CD4-positive, alpha-beta T cell treated with Interleukin-2 at 100 ng/mL for 4 hours (primary cell): ENCODE results near the gene GRM8.

Experiments used
- DNase-seq: peaks from one replicate; pipeline ENCODE4 v3.0.0-alpha.2; 2020; ENCODE audit warnings: low spot score

Gene GRM8

DNA sequence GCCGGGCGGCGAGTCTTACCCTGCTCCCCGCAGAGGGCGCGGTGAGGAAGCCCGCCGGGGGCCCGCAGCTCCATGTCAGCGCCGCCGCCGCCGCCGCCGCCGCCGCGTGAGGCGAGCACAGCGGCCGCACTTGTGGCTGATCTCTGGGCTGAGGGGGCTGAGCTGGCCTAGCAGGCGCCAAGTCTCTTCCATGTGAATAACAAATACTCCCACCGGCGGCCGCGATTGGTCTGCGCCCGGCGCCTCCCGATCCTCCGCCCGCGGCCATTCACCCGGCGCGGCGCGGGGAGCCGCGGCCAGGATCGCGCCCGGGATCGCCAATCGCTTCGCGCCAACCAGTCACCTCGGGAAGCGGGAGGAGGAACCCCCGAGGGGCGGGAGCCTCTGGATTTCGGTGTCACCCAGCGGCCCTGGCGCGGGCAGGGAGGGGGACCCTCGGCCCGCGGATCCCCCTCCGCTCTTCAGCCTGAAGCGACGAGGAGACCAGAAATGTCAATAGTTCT is at the start of gene GRM8:
TSS of gene GRM8 (minus strand) at position 164 of the 503 bp plus-strand sequence.
- no peak for DNase-seq

DNA sequence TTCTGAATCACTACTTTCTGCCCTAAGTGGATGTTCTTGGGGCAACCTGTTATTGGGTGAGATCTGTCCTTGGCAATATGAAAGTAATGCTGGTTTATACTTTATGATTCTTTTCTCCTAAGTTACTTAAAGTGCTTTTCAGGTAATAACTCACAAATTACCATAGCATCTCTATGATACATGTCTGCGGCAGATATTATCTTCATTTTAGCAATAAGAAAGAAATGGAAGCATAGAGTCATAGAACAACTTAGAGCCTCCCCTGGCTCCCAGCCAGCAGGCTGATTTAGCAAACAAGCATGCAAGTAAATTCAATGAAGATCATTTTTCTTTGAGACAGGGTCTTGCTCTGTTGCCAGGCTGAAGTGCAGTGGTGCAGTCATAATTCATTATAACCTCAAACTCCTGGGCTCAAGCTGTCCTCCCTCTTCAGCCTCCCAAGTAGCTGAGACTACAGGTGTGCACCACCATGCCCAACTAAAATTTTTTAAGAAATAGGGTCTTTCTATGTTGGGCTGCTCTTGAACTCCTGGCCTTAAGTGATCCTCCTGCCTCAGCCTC is 38.1 kb upstream of the GRM8 start:
- DNase-seq: no peak

DNA sequence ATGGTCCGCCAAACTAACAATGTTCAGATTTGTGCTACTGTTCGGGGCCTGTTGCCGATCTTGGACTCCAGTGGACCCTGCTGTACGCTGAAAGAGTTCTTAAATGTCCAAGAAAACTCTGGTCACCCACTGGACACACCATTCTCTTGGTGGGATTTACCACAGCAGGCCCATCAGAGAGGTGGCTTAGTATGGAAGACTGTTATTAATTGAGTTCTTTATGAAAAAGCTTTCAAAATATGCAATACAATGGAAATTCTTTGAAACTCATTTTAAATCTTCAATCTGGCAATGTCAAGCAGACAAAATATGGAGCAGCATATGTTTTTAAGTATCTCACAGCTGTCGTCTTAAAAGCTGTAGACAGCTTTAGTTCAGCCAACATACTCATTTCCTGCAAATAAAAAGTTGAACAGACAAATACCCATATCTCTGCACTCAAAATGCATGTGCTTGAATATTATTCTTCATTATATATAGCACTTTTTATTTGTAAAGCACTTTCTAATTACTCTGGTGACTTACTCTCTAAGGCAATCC is 37.4 kb upstream of the GRM8 start:
- DNase-seq: no peak

DNA sequence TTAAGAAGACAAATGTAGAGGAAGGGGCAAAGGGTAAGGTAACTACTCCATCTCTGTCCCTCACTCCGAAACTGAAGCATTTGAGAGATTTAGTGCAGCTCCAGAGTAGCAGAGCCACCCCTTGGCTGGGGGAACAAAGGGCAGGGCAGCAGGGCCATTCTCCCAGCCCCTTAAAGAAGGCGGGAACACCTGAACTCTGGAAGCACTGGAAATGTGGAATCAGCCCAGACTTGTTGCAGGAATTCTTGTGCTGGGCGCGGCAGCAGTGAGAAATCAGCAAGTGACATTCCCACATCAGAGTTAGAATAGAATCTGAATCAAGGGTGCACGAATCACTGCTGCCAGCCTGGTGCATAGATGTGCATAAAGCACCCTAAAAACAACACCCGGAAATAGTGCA is 34.4 kb upstream of the GRM8 start:
- DNase-seq: no peak

DNA sequence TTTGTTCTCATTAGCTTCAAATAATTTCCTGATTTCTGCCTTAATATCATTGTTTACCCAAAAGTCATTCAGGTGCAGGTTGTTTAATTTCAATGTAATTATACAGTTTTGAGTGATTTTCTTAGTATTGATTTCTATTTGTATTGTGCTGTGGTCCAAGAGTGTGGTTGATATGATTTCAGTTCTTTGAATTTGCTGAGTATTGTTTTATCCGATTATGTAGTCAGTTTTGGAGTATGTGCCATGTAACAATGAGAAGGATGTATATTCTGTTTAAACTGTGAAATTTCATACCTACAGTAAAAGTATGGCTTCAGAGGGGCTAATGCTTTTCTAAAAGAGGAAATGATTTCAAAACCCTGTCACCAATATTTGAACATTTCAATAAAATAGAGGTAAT is 17.4 kb upstream of the GRM8 start:
- DNase-seq: no peak

DNA sequence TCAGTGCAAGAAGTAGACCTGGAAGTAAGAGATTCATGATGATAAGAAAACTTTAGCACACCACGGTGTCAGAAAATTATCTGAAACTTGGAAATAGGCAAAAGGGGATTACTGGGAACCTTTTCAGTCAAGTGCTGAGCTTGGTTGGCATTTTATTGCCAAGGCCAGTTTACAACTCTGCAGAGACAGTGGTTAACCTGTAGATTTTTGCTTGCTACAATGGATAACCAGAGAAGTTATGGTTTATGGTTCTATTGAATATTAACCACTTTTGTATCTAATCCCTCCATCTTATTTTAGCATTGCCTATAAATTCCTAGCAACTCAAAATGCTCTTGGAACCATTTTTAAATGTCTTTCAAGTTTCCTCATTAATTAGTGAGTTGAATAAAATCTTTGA is 13.3 kb upstream of the GRM8 start:
- no peak for DNase-seq

DNA sequence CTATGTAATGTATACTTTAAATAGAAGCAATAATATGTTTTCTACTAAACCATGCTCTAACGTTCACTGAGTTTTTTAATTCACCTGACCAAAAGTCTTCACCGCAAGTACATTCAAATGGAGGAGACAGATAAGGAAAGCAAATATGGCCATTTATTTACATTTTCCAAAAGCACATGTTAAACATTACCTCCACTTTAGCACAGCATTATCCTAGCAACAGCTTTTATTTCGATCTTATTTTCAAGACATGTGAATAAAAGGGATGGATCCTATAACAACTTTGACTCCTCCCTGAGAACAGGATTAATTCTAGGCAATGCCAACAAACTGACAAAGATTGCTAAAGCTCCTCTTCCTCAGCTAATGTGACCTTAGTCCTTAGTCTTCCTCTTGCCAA is 11.5 kb upstream of the GRM8 start:
- no peak for DNase-seq

DNA sequence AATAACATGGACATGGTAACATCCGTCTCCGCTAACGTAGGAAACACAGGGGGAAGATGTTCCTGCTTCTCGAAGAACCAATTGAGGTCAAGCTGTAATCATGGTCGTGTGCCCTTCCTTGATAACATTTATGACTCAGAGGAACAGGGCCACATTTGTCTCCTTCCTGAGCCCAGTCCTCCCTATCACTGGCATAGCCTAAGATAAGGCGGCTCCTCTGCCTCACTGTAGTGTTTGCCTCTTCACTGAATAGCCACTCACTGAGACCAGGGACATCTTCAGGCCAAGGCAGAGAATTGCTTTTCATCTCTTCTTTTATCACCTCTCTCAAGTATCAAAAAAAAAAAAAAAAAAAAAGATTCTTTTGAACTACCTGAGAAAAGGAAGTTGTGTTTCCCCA is 5.4 kb upstream of the GRM8 start:
- no peak for DNase-seq

DNA sequence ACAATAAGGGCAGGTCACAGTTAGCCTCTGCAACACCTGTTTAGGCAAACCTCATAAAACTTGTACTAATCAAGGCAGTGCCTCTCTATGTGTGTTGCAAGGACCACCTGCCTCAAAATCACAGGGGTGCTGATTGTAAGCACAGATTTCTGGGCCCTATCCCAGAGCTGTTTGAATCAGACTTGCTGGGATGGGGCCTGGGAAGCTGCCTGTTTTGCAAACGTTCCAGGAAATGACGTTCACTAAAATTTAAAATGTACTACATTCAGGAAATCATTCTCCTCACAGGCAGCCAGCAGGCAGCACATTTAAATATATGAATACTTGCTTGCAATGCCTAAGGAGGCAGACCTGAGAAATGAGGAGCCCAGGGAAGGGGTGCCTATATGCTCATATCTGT is 4.3 kb upstream of the GRM8 start:
- no peak for DNase-seq

DNA sequence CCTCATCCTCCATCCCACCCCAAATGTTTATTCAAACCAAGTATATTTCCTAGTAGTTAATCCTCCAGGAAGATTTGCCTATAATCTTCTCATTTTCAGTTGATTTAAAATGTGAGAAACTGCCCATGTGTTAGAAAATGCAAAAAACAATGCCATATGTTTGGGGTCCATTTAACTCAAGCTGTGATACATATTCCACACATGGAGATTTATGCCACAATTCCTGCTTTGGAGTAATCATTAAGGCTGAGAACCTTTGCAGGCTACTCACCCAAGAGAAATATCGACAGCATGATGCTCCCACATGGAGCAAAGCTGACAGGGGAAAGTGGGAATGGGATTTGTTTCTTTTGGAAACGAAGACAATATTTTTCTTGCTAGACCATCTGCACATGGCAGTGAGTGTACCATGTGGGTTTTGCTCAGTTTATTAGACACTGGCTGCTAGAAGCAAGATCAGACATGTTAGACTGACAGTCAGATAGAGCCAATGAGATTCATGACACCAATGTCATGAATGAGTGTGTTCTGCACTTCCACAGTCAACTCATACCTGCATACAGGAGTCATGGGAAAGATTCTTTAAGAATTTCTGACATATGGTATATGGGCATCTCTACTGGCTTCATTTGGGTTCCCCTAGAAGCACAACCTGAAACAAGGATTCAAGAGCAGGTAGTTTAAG is 3.4 kb upstream of the GRM8 start:
- DNase-seq: no peak

DNA sequence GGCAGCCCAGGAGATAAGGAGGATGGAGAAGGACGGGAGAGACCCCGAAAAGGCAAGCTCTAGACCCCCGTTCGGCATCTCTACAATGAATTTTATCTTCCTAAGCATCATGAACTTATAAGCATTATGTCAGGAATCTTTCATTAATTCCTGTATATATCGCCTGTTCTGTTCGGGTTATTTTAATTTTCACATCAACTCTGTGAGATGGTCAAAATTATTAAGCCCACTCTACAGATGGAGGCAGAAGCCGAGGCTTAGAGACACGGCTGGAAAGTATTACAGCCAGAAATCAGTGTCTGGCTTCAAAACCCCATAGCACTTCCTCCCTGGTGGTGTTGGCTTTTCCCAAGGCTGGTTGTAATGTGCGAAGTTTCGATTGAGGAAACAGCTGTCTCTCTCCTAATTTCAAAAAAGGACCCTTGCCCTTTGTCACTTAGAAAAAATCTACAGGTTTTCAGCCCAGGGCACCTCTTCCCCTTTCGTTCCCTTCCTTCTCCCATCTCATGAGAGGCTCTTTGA is 1.5 kb upstream of the GRM8 start:
- no peak for DNase-seq

DNA sequence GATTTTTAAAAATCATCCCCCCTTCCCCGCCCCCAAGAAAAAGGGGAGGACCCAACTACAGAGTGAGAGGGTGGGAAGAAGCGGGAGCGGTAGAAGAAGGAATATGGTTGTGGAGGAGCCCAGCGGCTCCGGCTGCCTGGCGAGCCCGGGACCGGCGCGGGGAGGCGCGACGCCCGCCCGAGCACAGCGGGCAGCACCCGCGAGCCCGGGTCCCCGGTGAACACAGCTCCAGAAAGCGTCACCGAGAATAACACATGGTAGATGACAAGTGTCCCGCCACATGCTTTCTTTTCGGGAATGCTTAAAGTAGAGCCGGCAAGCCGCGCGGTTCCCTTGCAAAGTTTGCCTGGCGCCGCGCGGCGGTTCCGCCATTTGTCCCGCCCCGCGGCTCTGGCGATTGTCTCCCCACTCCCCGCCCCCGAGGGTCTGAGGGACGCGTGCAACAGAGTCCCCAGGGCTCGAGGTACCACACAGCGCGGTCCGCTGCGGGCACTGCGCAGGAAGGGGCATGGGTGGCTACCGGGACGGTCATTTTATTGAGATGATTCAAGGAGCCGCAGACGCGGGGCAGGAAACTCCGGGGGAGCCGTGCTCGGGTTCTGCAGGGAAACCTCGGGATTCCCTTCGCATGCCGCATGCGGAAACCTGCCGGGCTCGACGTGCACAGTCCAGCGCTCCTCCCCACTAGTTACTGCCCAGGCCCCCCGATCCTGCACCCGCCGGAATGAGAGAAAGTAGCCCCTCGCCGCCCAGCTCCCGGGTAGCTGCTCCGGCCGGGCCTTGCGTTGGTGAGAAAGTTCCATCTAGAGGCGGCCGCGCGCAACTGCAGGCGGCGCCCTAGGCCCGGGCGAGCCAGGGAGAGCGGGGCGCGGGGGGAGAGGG is 781 bp upstream of the GRM8 start:
- DNase-seq: peak; percentile 49

DNA sequence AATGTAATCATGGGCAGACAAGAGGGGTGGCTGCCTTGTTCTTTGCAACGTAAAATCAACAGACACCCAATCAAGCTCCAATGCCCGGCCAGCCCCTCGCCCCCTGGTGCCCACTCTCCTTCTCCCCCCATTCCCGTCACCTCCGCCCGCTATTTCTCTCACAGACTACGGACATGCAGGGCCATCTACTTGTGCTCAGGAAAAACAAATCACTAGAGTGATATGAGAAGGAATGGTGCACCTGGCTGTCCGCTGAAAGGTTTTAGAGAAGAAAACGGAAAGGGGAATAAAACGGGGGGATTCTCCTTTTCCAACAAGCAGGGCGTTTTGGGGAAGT is 396 bp downstream of the GRM8 start:
- DNase-seq: no peak

DNA sequence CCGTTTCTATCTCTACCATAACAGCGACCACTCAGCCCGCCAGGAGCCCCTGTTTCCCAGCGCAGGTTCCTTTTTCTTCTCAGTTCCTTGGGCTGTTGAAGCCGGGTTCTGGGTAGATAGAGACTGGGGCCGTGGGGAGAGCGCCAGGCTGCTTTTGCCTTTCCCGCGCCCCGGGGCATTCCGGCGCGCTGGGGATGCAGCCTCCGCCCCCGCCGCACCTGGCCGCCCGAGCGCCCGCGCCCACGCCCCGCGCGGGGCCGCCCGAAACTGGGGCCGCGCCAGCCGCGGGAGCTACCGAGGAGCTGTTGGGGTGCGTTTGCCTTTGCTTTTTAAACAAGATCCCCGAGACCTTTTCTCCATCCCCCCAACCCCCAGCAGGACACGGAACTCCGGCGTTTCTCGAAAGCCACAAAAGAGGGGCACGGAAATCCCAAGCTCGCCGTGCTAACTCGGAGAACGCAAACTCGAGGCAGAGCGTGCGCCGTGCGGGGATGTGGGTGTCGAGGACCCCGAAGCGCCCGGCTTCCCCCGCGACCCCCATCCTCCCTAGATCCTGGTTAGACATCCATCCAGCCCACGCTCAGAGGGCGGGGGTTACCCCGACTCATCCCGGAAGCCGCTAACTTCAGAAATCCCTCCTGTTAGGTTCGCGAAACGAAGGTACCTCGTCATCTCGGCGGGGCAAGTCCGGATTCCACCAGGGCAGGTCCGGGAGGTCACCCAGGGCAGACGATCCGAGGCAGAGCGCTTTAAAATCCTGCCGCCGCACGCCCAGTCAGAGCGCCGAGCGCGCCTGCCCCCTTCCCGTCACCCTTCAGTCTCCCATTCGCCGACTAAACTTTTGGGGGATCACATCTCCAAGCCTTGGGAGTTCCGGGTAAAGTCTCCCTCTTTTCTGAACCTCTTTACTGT is 1.0 kb downstream of the GRM8 start:
- no peak for DNase-seq

DNA sequence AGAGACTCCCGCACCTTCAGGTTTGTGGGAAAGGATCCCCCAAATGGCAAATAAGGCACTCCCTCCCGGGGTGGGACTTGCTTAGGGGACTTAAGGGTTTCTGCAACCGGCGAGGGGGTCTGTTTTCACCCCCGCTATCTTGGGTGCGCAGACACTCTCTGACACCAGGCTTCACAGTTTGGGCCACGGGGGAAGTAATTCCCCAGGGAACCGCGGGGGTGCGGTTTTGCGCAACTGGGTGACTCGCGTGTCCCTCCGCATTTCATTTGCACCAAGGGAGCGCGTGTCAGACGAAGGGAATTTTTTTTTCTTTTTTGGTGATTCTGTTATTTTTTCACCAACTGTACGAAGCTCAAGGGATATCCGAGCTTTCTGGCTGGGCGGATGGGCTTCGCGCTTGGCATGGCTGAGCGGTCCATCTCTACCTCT is 1.7 kb downstream of the GRM8 start:
- no peak for DNase-seq

DNA sequence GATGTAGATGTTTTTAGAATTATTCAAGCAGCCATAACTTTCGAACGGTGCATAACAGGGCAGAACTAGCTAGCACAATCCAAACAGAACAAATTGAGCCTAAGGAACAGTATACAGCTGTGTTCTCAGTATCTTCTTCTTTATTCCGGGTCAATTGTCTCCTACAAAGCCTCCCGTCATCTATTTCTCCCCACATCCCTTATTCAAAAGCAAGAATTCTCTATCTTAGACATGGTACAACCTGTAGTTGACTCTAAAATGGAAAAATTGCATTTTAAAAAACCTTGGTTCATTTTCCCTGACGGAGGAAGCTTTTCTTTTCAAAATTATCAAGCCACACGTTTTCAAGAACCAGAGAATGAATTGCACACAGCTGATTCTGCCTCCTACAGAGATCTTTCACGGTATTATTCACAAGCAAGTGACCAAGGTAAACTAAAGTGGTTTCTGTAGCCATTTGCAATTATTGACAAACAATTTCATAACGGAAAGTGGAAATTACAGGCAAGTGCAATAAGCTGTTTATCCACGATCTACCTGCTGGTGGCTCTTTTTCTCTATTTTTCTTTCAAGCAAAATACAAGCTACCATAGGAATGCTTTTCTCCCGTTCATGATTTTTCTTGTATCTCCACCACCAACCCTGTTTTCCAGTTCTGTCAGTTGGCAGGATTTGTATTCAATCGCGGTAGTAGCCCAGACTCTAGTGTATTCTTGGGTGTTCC is 2.3 kb downstream of the GRM8 start:
- no peak for DNase-seq

DNA sequence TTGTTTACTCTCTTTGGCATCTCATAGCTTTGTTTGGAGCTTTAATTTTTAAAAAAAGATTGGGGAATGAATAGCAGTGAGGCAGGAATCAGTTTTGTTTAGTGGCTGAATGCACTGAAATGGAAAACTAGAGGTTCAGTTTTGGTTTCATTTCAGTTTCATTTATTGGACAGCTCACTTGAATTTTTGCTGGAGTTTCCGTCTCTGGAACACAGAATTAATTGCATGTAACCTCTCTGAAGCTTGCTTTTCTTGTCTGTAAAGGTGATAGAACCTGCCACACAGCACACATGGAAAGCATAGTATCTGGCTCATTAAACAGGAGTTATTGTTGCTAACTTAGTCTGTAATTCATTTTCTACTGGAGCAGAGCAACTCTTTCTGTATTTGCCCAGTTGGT is 7.1 kb downstream of the GRM8 start:
- no peak for DNase-seq

DNA sequence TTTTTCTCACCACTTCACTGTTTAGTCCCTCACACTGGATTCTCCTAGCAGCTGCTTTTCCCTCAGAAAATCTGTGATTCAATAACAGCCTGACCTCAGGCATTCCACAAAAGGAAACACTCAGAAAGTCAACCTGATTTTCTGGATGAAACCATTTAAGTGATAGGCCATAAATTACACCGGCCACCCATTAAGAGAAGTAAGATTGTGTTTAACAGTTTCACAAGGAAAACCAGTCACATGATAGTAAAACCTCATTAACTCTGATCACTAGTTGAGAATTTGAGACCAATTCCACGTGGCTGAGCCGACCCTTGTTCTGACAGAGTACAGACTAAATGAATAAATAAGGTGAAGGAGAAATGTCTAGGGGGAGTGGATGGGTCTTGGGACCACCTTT is 7.7 kb downstream of the GRM8 start:
- DNase-seq: no peak

DNA sequence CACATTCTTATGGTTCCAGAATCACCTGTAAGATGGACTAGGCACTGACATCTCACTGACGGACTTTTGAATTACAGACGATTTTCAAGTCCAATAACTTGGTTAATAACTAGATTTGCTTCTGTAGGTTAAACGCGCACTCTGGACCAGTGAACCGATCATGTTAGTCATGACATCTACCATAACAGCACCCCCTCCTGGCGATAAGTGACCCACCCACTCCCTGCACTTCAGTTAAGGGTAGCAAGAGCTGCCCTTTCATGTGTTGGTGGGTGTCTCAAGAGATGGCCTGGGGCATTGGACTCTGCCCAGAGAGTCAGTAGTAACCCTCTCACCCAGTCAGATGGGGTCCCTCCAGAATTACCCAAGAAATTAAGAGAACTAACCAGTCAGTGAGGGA is 12.9 kb downstream of the GRM8 start:
- DNase-seq: no peak

DNA sequence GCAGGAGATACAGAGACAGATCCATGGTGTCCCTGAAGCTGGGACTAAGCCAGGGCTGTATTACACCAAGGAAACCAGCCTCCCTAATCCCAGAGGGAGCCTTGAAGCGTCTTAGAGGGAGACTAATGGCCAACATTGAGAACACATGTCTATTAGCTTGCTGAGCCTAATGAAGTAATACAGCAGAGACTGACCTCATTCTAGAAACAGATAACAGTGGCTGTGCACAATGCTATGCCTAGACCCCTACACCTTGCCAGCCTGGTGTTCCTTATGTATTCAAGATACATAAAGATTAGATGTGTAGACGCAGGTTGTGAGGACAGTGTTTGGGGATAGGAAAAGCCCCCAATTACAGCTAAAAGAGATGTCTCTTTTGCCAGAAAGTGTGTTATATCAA is 19.1 kb downstream of the GRM8 start:
- DNase-seq: no peak

DNA sequence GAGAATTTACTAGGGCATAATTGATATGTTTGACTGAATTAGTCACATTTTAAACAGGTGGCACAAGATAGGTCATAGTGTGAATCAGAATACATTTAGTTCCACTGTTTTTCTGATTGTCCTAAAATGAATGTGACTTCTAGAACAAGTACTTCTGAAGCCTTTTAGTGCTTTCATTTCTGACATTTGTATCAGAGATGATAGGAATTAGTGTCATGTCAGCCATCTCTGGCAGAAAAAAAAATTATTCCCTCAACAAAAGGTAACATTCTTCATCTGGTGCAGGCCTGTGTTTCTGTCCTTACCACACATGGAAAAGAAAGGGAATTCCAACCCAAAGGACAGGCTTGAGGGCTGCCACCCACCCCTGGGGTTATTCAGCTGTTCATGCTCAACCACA is 21.3 kb downstream of the GRM8 start:
- DNase-seq: no peak
